IPS DF 4.7 (cell line): ENCODE measurements around the gene CAMTA1.
"Not testable (repeated sequence)": the region's sequence is repeated elsewhere in the genome, so short reads cannot be mapped to it uniquely, and the experiment has no call there.

ENCODE experiments used
- DNase-seq: peaks from one replicate; pipeline ENCODE4 v3.0.0-alpha.2; 2013; ENCODE audit warnings: low spot score; ENCODE audit errors: extremely low read depth

CAMTA1 gene

DNA sequence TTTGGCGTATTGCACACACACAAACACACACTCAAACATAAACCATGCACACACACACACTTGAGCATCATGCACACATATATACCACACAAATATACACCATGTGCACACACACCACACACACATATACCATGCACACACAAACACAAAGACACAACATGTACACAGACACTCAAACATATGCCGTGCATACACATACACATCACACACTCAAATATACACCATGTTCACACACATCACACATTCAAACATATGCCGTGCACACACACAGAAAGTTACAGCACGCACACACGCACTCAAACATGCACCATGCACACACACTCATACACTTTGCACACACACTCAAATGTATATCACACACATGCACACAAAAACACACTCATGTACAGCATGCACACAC, 361.5 kb downstream of the CAMTA1 start:
- DNase-seq = no peak

GRCh38 chr1:7147581-7148282, 362.5 kb downstream of the CAMTA1 start:
- DNase-seq = not testable (repeated sequence)

GRCh38 chr1:7149080-7149838, 364.0 kb downstream of the CAMTA1 start:
- no peak for DNase-seq

DNA sequence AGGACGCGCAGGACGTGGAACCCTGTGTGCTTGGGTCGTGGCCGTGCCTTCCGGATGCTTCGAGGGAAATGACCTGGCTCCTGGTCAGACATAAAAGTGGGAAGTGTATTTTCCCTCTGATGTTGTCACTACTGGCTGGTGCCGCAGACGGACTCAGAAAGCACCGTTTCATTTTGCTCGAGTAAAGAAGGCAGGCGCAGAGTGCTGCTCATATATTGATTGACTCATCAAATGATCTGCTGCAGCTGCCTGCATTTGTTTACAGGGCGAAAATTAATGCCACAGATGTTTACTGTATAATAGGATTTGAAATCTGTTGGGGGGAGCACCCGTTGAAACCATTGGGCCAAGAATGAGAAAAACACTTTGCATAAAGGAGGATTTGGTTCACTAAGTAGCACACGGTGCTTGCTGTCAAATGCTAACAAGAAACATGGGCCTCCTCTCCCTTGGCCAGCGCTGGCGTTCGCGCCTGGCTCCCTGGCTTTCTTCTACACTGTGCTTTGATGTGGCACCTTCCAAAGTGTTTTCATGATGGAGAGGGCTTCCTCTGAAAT, 365.5 kb downstream of the CAMTA1 start:
- no peak for DNase-seq

DNA sequence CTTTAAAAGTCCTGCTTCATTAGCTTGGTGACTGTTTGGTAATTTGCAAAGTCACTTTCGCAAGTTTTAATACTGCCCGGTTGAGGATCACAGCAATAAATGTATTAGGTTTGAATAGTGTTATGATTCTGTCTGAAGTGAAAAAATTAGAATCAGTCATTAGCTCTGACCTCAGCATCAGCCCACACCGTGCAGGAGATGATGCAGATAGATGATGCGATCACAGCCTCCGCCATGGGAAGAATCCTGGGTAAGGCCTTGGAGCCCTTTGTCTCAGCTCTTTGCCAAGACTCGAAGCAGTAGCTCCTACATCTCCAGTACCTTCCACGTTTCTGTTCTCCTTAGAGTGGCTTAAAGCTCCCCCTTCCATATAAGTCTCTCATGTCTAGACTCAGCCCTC, 366.7 kb downstream of the CAMTA1 start:
- no peak for DNase-seq

GRCh38 chr1:7152655-7153054, 367.4 kb downstream of the CAMTA1 start:
- DNase-seq = no peak

DNA sequence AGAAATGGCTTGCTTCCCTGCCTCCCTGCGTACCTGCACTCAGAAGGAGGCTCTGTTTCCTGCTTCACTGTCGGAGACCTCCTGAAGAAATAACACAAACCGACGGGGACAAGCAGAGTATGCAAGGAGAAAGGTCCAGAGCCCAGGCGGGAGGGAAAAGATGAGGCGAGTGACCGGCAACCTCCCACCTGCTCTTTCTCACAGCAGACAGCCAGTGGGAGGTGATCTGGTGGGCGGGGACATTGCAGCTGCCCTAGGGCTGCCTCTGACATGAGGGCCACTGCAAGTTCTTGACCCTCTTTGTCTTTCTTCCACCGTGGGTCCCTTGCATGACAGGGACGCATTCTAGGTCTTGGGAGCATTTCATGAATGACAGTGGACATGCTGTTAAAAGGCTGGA, 368.2 kb downstream of the CAMTA1 start:
- DNase-seq = no peak

DNA sequence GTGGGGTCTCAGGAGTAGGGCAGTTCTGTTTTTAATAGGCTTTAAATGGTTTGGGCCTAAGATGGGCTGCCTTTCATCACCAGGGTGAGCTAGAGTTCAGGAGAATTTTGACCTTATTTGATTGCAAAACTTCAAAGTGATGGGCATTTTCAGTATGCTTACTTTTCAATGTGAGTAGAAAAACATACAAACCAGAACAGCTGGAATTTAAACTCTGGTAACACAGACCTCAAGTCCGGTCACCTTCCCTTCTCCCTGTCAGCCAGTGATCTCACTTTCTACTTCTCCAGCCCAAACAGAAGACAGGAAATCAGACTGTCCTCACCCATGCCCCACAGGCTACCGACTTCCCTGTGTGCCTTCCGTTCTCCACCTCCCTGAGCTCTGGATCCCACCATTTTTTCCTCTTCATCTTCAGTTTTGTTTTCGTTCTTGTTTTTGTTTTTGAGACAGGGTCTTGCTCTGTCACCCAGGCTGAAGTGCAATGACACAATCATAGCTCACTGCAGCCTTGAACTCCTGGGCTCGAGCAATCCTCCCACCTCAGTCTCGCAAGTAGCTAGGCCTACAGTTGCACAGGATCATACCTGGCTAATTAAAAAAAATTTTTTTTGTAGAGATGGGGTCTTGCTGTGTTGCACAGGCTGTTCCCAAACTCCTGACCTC, 374.0 kb downstream of the CAMTA1 start:
- no peak for DNase-seq

- not testable (repeated sequence) for DNase-seq
Observed at GRCh38 chr1:7168554-7168953, 383.3 kb downstream of the CAMTA1 start.

GRCh38 chr1:7171168-7171567, 385.9 kb downstream of the CAMTA1 start:
- DNase-seq = no peak

DNA sequence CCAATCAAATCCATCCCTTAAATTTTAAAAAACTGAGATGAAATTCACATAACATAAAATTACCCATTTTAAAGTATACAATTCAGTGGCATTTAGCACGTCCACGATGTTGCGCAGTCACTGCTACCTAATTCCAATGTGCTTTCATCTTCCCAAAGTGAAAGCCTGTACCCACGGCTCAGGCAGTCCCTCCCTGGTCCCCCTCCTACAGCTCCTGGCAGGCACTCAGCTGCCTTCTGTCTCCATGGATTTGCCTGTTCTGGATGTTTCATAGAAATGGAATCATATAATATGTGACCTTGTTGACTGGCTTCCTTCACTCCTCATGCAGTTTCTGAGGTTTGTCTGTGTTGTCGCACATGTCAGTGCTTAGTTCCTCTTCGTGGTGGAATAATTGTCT, 386.3 kb downstream of the CAMTA1 start:
- DNase-seq = no peak

DNA sequence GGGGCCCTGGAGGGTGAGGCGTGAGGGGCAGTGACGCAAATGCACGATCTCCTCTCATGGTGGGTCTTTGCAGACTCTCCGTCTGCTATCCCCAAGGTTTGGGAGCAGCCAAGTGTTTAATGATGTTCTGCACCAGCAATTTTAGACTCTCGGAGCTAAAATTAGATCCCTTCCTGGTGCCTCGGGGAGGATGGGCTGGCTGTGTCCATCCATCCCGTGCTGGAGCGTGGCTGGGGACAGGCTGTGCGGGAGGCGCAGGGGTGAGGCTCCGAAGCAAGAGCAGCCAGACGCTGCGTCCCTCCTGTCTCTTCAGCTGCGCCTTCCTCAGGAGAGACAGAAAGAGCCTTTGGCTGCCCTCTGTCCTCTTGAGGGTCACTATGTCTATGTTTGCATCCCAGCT, 387.6 kb downstream of the CAMTA1 start:
- DNase-seq = no peak

- no peak for DNase-seq
Observed at GRCh38 chr1:7174561-7174960, 389.3 kb downstream of the CAMTA1 start.

DNA sequence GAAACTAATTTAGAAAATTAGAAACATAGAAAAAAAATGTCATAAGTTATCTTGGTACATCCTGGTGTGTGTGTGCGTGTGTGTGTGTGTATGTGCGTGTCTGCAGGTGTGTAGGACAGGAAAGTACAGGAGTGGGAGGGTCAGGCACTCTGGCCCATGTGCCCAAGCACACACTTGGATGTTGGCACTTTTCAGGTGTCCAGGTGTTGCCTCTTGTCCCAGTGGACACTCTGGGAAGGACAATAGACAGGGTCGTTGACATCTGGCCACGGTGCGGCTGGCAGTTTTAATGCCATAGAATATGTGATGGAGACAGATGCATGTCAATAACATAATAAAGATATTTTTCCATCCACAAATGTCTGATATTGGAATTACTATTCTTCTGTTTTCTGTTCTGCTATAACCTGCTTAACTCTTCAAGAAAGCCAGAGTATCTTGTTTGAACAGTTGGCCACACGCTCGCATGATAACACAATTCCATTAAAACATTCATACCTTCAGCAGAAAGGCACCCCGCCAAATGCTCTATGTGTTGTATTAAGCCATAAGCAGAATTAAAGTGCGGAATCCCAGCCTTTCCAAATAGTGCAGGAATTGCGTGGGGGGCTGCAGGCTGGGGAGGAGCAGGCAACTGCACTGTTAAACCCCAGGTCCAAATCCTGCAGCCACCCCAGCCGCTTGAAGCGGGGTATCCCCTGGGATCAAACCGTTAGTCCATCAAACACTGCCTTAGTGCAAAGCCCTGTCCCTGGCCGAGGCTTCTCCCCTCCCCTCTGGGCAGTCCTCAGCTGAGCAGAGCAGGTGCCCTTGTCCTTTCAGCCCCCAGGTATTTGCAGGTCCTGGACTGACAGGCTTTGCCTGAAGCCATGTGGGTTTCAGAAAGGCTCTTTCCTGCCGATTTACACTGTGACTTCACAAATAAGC, 390.0 kb downstream of the CAMTA1 start:
- DNase-seq = no peak

GRCh38 chr1:7177021-7177420, 391.8 kb downstream of the CAMTA1 start:
- DNase-seq = no peak

- no peak for DNase-seq
Observed at GRCh38 chr1:7177438-7178146, 392.3 kb downstream of the CAMTA1 start.

DNA sequence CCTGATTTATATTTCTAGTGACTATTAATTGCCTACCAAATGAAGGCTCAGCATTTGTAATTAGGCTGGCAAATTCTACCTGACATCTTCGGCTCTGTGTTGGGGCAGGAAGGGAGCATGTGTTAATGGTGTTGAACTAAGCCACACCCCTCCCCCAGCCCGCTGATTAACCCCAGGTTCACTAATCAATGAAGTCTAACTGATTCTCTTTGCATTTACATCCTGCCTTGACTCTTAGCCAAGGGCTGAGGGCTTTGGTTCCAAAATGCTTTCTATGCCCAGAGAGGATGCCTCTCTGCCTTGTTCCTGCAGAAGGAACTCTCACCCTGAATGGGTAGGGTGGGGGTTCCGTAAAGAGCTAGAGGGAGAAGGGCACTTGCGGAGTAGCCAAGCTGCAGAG, 393.1 kb downstream of the CAMTA1 start:
- no peak for DNase-seq

- no peak for DNase-seq
Observed at GRCh38 chr1:7178741-7179140, 393.5 kb downstream of the CAMTA1 start.

- no peak for DNase-seq
Observed at GRCh38 chr1:7185721-7186120, 400.5 kb downstream of the CAMTA1 start.

DNA sequence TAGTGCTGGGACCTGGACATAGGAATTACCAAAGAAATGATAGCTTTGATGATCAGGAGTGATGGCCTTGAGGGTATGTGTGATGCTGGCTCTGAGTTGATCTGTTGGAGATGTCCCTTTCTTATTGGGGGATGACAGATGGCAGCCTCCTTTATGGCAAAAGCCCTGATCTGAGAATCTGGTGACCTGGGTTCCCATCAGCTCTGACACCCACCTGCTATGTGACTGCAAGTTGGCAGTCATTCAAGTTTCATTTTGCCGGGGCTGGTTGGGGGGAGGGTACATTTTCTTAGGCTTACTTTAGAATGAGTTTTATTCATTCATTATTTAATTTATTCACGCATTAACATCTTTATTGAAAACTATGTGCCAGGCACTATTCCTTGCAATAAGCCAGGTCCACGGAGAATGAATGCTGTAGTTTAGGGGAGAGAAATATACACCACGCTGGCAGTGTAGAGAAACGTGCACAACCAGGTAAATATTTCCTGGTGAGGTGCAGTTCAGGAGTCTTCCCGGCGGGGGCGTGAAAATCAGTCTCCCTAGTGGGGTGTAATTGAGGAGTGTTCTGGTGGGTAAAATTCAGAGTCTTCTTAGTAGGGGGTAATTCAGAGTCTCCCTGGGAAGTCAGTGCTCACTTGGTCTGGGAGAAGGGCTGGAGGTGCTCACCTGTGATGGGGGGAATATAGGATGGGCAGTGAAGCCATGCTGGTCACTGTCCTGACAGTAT, 401.3 kb downstream of the CAMTA1 start:
- no peak for DNase-seq
